Ovary (tissue), 3 donors: ENCODE data around the gene CMTM2.

Source experiments
- EP300 ChIP-seq: sonication (generic); formaldehyde crosslinking; IDR thresholded peaks from one replicate; pipeline ENCODE4 v1.6.1; 2017; ENCODE audit warnings: antibody characterized with exemption
- POLR2A ChIP-seq: fragments of 450-650 bp; IDR thresholded peaks from one replicate; pipeline ENCODE4 v1.6.1; 2017; ENCODE audit warnings: antibody characterized with exemption, mild to moderate bottlenecking, moderate library complexity
- TF ChIP-seq, protein P1 (sequence below), 3 donors: fragments of 450-650 bp in 2 of 3; fragments of 200-600 bp in 1 of 3; IDR thresholded peaks; one replicate each; pipeline versions ENCODE4 v1.5.1 to v1.8.0; 2016 to 2022; ENCODE audit warnings: antibody characterized with exemption in 3 of 3, mild to moderate bottlenecking in 1 of 3
- donor health status: DM: no; HTN: no; CAD: no.

DNA sequence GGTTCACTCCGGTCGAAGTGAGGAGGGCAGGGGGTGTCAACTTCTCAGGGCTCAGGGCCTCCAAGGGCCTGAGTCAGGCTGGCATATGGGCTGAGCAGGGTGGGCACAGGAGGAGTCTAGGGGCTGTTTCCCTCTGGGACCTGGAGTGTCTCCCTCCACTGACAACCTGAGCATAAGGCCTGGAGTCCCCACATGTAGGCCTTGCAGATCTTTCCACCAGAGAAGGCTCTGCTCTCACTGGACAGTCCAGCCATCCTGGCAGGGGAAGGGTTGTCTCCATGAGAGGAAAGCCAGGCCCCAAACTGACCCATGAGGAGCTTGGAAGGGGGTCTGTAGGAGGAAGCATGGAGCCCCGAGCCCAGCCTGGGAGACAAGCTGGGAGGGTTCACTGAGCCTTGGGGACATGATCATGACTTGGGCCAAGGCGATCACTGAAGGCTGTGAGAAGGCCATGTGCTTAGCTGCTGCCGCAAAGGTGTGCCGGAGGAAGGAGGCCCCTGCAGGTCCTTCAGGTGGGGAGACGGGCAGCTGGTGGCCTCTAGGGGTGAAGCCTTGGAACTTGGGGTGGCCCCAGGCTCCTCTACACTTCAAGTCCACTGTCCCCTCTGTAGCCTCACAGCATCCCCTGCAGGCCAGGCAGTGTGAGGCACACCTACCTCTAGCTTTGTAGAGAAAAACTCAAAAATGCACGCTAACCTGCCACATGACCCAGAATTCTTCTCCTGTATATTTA is 9.9 kb downstream of the CMTM2 start:
- TF ChIP-seq, protein P1, sequence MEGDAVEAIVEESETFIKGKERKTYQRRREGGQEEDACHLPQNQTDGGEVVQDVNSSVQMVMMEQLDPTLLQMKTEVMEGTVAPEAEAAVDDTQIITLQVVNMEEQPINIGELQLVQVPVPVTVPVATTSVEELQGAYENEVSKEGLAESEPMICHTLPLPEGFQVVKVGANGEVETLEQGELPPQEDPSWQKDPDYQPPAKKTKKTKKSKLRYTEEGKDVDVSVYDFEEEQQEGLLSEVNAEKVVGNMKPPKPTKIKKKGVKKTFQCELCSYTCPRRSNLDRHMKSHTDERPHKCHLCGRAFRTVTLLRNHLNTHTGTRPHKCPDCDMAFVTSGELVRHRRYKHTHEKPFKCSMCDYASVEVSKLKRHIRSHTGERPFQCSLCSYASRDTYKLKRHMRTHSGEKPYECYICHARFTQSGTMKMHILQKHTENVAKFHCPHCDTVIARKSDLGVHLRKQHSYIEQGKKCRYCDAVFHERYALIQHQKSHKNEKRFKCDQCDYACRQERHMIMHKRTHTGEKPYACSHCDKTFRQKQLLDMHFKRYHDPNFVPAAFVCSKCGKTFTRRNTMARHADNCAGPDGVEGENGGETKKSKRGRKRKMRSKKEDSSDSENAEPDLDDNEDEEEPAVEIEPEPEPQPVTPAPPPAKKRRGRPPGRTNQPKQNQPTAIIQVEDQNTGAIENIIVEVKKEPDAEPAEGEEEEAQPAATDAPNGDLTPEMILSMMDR (IDR thresholded peaks at IDR 0.05), result peak in 1 of 3 donors; percentile 11
- no peak for TF ChIP-seq POLR2A
- TF ChIP-seq EP300, result no peak
